GM19467 (cell line): ENCODE data around the gene GOT1.

Source experiments
- ATAC-seq: cut with Tn5 transposase; IDR thresholded peaks from one replicate; pipeline ENCODE4 v1.9.1; 2021; ENCODE audit warnings: mild to moderate bottlenecking, moderate library complexity; ENCODE audit not compliant: unreplicated experiment

GOT1 gene

GRCh38 chr10:99430451-99431189 lies at the start of gene GOT1:
GOT1 (minus strand) TSS chr10:99430624; CDS start chr10:99430565, 59 bp downstream.
- peak; percentile 97 for ATAC-seq

- no peak for ATAC-seq
These were observed 39.9 kb upstream of the GOT1 start for GRCh38 chr10:99470327-99470726.

DNA sequence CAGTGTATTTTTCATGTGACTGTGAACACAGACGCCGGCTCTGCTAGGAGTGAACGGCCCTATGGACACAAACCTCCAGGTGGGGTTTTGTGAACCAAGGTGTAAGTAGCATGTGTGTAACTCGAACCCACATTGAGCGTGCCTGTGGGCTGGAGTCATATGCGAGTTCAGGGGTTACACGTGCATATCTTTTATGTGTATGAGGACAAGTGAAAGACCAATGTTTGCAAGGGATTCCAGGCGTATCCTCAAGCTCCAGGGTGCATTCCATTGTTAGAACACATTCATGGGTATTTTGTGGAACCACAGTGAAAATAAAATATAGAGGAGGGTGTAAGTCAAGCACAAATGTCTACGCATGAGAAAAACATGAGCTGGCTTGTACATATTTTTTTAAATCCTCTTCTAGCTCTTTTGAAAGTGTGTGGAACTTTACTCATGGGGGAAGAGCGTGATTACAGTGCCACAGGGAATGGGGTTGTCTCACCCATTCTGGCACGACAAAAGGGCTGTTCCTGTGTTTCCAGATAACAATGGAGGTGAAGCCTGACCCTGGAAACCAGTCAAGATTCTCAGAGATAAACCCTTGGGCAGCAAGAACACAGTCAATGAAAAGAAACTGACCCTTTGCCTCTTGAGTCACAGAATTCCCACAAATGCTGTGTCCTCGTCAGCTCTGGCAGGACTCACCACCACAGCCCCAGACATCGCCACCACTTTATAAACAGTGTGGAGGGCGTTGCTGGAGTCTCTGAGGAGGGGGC lies 37.0 kb upstream of the GOT1 start:
- no peak for ATAC-seq

- no peak for ATAC-seq
These were observed 36.3 kb upstream of the GOT1 start for GRCh38 chr10:99466632-99467223.

DNA sequence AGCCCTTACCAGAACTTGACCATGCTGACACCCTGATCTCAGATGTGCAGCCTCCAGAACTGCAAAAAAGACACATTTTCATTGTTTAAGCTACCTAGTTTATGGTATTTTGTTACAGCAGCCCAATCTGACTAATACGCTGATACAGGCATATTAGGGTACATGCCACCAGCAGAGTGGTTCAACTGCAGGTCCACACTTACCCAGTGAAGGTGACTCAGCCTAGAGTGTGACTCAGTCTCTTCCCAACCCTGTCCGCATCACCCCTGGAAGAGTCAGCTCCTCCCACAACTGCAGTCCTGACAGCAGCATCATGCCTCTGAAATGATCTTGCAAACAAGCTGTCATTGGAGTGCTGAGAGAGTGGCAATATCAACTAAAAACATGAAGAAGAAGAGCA lies 30.8 kb upstream of the GOT1 start:
- no peak for ATAC-seq

- ATAC-seq, result no peak
These were observed 29.6 kb upstream of the GOT1 start for GRCh38 chr10:99460070-99460469.

DNA sequence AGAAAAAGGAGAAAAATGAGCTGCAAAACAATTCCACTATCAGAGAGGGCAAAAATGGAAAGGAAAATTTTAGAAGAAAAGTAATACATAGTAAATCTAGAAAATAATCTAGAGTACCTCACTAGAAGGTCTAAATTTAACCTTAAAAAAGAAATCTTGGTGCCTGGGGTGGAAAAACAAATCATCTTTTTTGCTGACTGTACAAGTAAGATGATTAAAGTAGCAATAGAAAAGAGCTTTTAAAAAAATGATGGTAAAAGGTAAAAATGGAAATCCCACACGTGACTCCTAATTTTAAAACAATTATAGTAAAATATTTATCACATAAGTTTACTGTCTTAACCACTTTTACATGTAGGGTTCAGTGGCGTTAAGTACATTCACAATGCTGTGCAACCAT lies 28.8 kb upstream of the GOT1 start:
- ATAC-seq, result no peak

DNA sequence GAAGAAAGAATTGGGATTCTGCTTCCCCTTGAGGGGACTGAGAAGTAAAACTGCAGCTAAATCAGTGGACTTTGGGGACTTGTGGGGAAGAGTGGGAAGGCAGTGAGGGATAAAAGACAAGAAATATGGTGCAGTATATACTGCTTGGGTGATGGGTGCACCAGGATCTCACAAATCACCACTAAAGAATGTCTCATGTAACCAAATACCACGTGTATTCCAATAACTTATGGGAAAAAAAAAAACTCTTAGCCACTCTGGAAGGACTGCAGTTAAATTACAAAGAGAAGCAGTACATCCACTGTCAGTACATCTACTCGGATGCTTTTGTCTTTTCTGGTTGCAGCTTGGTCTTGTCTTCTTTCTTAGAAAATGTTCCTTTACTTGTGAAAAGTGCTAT lies 27.4 kb upstream of the GOT1 start:
- ATAC-seq, result no peak

- no peak for ATAC-seq
These were observed 26.5 kb upstream of the GOT1 start for GRCh38 chr10:99456931-99457288.

DNA sequence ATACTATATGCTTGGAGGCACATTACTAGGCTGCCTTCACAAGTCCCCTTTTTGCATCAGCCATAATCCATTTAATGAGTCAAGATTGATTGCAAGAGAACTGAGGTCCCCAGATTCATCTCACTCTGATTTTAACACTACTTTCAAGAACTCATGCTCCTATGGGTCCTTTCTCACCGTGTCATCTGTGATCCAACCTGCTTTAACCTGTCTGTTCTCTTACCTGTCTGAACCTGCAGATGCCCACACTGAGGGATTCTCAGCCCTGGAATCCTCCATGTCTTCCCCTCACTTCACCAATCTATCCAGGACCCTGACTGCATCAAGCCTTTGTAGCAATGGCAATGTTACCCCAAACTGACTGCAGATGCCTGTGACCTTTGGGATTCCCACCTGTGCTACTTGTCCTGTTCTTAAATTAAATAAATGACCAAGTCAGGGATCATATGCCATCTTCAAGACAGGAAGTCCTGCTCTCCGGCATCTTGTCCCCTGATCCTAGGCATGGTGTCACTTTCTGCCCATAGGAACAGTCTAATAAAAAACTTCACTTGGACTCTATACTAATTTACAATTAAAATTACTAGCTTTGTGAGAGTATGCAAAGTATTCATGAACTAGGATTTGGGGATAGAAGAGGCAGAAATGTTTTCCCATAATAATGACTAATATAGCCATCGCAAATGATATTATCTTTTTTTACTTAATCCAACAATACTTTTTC lies 25.9 kb upstream of the GOT1 start:
- no peak for ATAC-seq

GRCh38 chr10:99451981-99452380 lies 21.6 kb upstream of the GOT1 start:
- no peak for ATAC-seq

- no peak for ATAC-seq
These were observed 21.0 kb upstream of the GOT1 start for GRCh38 chr10:99451499-99451788.

DNA sequence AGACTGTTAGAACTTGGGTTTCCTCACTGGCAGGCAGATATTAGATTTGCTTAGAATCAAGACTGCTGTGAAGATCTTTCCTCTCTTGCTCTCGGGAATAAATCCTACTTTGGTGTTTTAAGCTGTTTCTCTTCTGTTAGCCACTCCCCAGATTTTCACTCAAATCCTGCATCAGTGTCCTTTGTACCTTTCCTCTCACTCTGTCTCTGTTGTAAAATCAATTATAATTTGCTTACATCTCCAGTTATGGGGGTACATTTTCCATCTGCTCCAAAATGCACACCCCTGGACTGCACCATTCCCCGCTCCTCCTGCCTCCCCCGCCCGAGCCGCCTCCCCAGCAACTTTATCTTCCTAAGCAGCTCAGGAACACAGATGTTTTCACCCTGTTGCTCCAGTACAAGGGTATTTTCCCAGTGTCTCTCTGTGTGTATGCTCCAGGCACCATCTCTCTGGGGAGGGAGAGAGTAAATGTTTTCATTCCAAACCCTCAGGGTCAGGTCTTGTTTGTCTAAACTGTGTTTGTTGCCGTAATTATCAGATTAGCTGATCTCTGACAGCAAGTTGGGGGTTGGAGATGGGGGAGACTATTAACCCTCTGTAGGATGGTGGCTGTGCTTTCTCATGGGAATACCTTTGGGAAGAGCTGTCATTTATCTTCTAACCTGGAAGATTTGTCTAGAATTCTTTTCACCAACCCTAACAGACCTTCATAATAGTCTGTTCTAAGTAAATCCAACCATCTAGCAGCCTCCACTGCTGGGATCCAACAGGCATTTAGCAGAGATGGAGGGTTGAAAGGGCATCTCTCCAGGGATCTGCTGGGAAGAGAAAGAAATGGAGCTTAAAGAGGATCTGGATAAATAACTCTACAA lies 20.4 kb upstream of the GOT1 start:
- no peak for ATAC-seq

DNA sequence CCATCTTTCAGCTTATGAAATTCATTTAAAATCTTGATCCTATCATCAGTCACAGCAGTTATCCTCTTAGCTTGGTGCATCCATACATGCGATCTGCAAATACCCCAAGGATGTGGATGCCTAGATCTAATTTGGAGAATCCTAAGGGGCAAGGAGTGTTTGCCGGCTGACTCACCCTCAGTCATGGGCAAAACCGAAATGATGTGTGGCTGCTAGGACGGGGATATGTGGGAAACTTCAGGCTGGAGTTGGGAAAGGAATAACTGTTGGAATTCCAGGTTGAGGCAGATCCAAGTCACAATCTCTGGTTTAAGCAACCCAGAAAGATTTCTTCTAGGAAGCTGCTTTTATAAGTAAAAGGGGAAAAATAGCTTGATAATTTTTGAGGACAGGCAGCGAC lies 19.7 kb upstream of the GOT1 start:
- ATAC-seq, result no peak

DNA sequence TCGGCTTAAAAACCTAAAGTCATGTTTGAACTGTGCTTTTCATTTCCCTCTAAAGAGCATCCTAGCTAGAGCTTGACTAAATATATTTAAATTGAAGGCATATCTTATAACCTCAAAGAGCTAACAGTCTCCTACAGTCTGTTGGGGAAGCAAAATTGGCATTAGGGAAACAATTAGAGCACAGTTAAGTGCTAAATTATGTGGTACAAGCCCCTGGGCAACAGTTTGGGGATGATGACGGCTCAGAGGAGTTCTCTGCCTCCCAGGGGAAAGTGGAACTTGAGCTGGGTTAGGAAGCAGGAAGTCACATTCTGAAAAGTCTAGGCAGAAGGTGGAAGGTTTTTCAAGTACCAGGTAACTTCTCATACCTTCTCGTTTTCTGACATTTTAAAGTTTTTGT lies 18.6 kb upstream of the GOT1 start:
- no peak for ATAC-seq

DNA sequence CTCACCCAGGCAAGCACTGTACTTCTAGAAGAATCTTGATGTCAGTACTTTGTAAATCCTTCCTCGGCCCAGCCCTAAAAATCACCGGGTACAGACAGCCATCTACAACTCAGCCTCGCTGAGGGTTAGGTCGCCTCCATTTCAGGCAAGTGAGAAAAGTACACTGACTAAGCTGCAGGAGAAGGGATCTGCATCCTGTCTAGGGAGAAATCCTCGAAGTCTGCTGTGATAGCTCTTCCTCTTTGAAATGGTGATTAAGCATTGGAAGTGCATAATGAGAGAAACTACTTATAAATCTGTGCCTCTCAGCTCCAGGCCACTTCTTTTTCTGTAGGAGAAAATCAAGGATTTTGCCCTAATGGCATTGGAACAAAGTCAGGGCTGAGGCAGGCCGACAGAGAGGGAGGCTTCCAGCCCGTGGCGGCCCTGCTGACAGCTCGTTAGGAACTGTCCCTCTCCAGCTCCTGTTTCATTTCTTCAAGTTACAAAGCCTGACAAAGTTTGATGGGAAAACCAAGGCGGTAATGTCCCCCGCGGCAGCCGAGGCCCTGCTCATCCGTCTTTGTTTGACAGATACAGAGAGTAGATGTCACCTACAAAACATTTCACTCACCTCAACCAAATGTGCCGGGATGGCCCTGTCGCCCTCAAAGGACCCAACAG lies 14.1 kb upstream of the GOT1 start:
- ATAC-seq, result no peak

- ATAC-seq, result no peak
These were observed 13.1 kb upstream of the GOT1 start for GRCh38 chr10:99443500-99443899.

DNA sequence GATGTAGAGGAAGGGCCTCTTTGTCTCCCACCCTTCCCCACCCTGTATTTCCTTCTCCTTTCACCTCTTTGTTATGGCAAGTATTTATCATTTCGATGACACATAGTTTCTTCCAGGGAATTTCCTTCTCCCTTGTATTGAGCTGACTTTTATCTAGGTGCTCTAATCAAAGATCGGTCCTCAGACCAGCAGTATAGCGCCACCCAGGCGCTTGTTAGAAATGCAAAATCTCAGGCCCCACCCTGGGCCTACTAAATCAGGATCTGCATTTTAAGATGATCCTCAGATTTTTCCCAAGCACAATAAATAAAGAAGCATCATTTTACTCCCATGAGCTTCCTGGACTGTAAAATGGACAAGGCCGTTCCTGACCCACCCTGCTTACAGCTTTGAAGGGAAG lies 12.0 kb upstream of the GOT1 start:
- ATAC-seq, result no peak

DNA sequence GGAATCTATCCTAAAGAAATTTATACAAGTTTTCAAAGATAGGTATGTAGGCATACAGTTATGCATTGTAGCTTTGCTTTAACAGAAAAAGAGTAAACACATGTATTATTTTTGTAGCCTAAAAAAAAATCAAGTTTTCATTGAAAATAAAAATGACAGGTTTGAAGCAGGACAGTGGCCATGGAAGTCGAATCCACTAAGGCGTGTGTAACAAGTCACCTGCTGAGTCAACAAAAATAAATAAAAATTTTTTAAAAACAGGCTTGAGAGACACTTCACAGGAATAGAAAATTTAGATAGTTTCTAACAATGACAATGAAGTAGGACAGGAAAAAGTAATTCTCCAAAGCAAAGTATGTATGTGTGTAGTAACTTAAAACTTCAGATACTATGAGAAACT lies 8.5 kb upstream of the GOT1 start:
- no peak for ATAC-seq

- ATAC-seq, result no peak
These were observed 5.7 kb upstream of the GOT1 start for GRCh38 chr10:99435986-99436638.
